ENCODE results near the gene CARS1. TPM values are rescaled to one million over a fixed set of nuclear protein-coding genes. Genes with fewer than 3 reads are reported as not detected.

CARS1 gene
- total RNA-seq, 1 donor from 2014 or later: 26.0 TPM

DNA sequence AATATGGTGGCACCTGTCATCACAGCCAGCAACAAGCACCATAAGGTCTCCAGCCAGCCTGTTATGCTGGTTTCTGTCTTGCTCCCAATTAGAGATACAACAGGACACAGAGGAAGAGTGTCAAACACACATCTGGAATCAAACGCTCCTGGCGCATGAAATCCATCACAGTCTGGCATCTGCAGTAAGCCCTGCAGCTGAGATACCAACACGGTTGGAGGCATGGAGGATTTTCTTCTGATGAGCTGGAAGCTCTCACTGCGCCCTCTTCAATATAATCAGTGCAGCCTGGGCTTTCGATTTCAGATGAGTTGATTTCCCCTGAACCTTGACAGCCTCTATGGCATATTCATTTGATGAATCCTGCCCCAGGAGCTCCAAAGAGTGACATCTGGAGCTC is 27.8 kb upstream of the CARS1 start:
- TF ChIP-seq POLR2A (IDR thresholded peaks at IDR 0.05) (no peak), POLR2AphosphoS5 (IDR thresholded peaks at IDR 0.05; ENCODE audit: insufficient read depth in 1 of 2, low read depth in 1 of 2) (no peak)
- TF ChIP-seq, protein P1, sequence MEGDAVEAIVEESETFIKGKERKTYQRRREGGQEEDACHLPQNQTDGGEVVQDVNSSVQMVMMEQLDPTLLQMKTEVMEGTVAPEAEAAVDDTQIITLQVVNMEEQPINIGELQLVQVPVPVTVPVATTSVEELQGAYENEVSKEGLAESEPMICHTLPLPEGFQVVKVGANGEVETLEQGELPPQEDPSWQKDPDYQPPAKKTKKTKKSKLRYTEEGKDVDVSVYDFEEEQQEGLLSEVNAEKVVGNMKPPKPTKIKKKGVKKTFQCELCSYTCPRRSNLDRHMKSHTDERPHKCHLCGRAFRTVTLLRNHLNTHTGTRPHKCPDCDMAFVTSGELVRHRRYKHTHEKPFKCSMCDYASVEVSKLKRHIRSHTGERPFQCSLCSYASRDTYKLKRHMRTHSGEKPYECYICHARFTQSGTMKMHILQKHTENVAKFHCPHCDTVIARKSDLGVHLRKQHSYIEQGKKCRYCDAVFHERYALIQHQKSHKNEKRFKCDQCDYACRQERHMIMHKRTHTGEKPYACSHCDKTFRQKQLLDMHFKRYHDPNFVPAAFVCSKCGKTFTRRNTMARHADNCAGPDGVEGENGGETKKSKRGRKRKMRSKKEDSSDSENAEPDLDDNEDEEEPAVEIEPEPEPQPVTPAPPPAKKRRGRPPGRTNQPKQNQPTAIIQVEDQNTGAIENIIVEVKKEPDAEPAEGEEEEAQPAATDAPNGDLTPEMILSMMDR (IDR thresholded peaks at IDR 0.05): no peak
- no peak overlapping the region for H3K27ac ChIP-seq
- DNase-seq (ENCODE audit: extremely low spot score in 2 of 2): no peak
- H3K4me1 ChIP-seq: no peaks in the 10 kb centered on the region
- H3K27me3 ChIP-seq: no peaks in the 10 kb centered on the region
- H3K36me3 ChIP-seq: peaks cover 0 to 26% of the 10 kb centered on the region in 2 donors
- intact Hi-C loops (cut with DNase I): no loop called here
- no peaks in the 10 kb centered on the region for H3K9me3 ChIP-seq
- no peak overlapping the region for H3K4me3 ChIP-seq

DNA sequence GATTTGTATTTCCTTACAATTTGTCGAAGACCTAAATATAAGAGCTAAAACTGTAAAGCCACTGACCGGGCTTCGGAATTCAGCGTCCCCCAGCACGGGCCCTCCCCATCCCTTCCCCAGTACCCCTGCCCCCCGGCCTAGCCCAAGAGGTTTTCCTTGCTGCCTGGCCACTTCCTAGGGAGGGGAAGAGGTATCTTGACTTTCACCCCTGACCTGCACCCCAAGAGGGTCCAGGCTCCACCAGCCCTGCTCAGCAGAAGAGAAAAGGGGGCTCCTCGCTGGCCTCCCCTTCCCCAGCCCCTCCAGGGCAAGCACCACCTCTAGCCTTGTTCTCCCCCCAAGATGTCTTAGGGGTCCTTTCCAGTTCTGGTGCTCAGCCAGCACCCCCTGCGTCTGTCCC is 26.1 kb upstream of the CARS1 start:
- Histone ChIP-seq H3K27me3 (no peaks in the 10 kb centered on the region), H3K4me3 (no peak overlapping the region), H3K27ac (no peak overlapping the region), H3K4me1 (no peaks in the 10 kb centered on the region), H3K9me3 (no peaks in the 10 kb centered on the region), H3K36me3 (peaks cover 0 to 10% of the 10 kb centered on the region in 2 donors)
- no peak for DNase-seq (ENCODE audit: extremely low spot score in 2 of 2)
- intact Hi-C loops (cut with DNase I): no loop called here
- TF ChIP-seq POLR2A (IDR thresholded peaks at IDR 0.05): no peak
- no peak for TF ChIP-seq POLR2AphosphoS5 (IDR thresholded peaks at IDR 0.05; ENCODE audit: insufficient read depth in 1 of 2, low read depth in 1 of 2)
- TF ChIP-seq, protein P1 (IDR thresholded peaks at IDR 0.05): no peak

DNA sequence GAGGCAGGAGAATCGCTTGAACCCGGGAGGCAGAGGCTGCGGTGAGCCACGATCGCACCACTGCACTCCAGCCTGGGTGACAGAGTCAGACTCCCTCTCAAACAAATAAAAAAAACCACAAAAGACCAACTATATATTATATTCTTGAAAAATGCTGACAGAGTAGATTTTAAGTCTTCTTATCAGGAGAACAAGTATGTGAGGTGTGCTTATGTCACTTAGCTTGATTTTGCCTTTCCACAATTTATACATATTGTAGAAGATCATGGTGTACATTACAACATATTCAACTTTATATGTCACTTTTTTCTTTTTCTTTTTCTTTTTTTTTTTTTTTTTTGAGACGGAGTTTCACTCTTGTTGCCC is 24.1 kb upstream of the CARS1 start:
- intact Hi-C loops (cut with DNase I): no loop called here
- no peaks in the 10 kb centered on the region for H3K36me3 ChIP-seq
- no peak overlapping the region for H3K4me3 ChIP-seq
- H3K9me3 ChIP-seq: no peaks in the 10 kb centered on the region
- no peak for TF ChIP-seq POLR2A (IDR thresholded peaks at IDR 0.05)
- TF ChIP-seq POLR2AphosphoS5 (IDR thresholded peaks at IDR 0.05; ENCODE audit: insufficient read depth in 1 of 2, low read depth in 1 of 2): no peak
- TF ChIP-seq, protein P1 (IDR thresholded peaks at IDR 0.05): no peak
- DNase-seq (ENCODE audit: extremely low spot score in 2 of 2): no peak
- no peak overlapping the region for H3K27ac ChIP-seq
- no peaks in the 10 kb centered on the region for H3K27me3 ChIP-seq
- H3K4me1 ChIP-seq: no peaks in the 10 kb centered on the region

DNA sequence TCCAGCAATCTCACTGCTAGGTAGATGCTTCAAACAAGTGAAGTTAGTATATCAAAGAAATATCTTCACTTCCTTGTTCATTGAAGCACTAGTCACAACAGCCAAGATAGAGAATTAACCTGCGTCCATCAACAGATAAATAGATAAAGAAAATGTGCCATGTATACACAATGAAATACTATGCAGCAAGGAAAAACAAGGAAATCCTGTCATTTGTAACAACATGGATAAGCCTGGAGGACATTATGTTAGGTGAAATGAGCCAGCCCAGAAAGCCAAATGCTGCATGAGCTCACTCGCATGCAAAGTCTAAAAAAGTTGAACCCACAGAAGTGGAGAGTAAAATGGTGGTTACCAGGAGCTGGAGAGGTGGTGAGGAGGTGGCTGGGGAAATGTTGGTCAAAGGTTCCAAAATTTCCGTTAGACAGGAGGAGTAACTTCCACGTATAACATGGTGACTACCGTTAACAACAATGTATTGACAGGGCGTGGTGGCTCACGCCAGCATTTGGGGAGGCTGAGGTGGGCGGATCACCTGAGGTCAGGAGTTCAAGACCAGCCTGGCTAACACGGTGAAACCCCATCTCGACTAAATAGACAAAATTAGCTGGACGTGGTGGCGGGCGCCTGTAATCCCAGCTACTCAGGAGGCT is 23.6 kb upstream of the CARS1 start:
- Histone ChIP-seq H3K27ac (no peak overlapping the region), H3K9me3 (no peaks in the 10 kb centered on the region), H3K27me3 (no peaks in the 10 kb centered on the region), H3K36me3 (no peaks in the 10 kb centered on the region), H3K4me3 (no peak overlapping the region), H3K4me1 (no peaks in the 10 kb centered on the region)
- no peak for TF ChIP-seq POLR2A (IDR thresholded peaks at IDR 0.05)
- TF ChIP-seq POLR2AphosphoS5 (IDR thresholded peaks at IDR 0.05; ENCODE audit: insufficient read depth in 1 of 2, low read depth in 1 of 2): no peak
- TF ChIP-seq, protein P1 (IDR thresholded peaks at IDR 0.05): no peak
- intact Hi-C loops (cut with DNase I): no loop called here
- no peak for DNase-seq (ENCODE audit: extremely low spot score in 2 of 2)

DNA sequence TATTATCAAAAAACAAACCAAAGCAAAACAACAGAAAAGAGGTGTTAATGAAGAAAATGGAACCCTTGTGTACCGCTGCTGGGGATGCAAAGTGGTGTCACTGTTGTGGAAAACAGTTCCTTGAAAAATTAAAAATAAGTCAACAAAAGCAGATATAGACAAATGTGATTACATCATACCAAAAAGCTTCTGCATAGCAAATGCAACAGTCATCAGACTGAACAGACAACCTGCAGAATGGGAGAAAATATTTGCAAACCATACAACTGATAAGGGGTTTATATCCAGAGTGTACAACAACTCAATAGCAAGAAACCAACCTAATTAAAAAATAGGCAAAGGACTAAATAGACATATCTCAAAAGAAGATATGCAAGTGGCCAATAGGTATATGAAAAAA is 22.9 kb upstream of the CARS1 start:
- Histone ChIP-seq H3K27me3 (no peaks in the 10 kb centered on the region), H3K4me1 (no peaks in the 10 kb centered on the region), H3K4me3 (no peak overlapping the region), H3K36me3 (no peaks in the 10 kb centered on the region), H3K9me3 (no peaks in the 10 kb centered on the region), H3K27ac (no peak overlapping the region)
- DNase-seq (ENCODE audit: extremely low spot score in 2 of 2): no peak
- no peak for TF ChIP-seq POLR2AphosphoS5 (IDR thresholded peaks at IDR 0.05; ENCODE audit: insufficient read depth in 1 of 2, low read depth in 1 of 2)
- no peak for TF ChIP-seq POLR2A (IDR thresholded peaks at IDR 0.05)
- intact Hi-C loops (cut with DNase I): no loop called here

Data from vagina (tissue), 2 donors.